Skeletal muscle satellite cell (primary cell): ENCODE data around the gene PYGM.
A peak's percentile ranks its signal among the peaks of the same experiment; 100 is the strongest.

Source experiments
- H3K27me3 ChIP-seq: 2 replicates; pipeline ENCODE4 v1.7.0; 2013; ENCODE audit warnings: low read length; ENCODE audit not compliant: control insufficient read depth, insufficient read depth
- H3K36me3 ChIP-seq: 2 replicates; pipeline ENCODE4 v1.7.0; 2013; ENCODE audit warnings: mild to moderate bottlenecking, control low read depth, low read length; ENCODE audit not compliant: insufficient read depth
- H3K4me1 ChIP-seq: 2 replicates; pipeline ENCODE4 v1.7.0; 2013; ENCODE audit warnings: low read length; ENCODE audit not compliant: control insufficient read depth, insufficient read depth
- H3K4me2 ChIP-seq: 2 replicates; pipeline ENCODE4 v1.7.0; 2013; ENCODE audit warnings: mild to moderate bottlenecking, low read length
- H3K4me3 ChIP-seq: 2 replicates; pipeline ENCODE4 v1.7.0; 2013; ENCODE audit warnings: low read length
- H3K9ac ChIP-seq: 2 replicates; pipeline ENCODE4 v1.7.0; 2013; ENCODE audit warnings: mild to moderate bottlenecking, low read depth, low read length, moderate library complexity
- H3K9me3 ChIP-seq: replicated peaks from 2 replicates; pipeline ENCODE4 v1.7.0; 2013; ENCODE audit warnings: mild to moderate bottlenecking, control low read depth, low read length

The PYGM gene

DNA sequence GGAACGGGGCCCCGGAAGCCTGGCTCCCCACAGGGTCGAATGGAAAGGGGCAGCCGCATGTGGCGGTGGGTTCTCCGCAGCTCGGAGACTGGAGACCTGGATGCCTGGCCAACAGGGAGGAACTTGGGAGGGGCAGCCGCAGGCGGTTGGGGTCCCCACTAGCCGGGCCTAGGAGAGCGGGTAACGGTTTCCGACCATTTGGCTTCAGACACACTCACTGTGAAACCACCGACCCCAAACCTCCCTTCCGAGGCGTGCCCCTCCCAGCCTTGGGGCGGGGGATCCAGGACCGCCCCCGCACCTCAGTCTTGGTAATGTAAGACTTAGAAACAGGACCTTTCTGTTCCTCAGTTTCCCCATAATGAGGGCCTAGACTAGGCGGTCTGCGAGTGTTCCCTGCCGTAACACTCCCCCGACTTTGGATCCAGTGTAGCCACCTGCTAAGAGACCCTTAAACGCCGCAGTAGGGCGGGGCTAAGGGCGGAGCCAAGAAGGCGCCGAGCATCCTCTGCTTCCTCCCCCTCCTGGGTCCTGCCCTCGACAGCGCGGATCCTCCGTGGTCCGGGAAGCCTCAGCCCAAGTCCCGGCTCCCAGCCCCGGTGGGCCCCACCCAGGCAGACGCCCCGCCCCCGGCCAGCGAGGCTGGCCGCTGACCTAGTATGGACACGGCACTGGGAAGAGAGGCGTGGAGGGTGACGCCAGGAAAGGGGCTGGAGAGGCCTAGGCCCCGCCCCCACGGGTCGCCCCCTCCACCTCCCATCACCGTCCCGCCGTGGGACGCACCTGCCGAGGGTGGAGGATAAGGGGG is 14.0 kb downstream of the PYGM start:
- no peaks in the 10 kb centered on the region for H3K36me3 ChIP-seq
- H3K9ac ChIP-seq: no peak overlapping the region
- peaks cover 35% of the 10 kb centered on the region for H3K27me3 ChIP-seq
- peak overlapping the region; percentile 32 for H3K4me3 ChIP-seq
- H3K9me3 ChIP-seq: no peaks in the 10 kb centered on the region
- peak overlapping the region; percentile 74 for H3K4me2 ChIP-seq
- peaks cover 31% of the 10 kb centered on the region for H3K4me1 ChIP-seq

DNA sequence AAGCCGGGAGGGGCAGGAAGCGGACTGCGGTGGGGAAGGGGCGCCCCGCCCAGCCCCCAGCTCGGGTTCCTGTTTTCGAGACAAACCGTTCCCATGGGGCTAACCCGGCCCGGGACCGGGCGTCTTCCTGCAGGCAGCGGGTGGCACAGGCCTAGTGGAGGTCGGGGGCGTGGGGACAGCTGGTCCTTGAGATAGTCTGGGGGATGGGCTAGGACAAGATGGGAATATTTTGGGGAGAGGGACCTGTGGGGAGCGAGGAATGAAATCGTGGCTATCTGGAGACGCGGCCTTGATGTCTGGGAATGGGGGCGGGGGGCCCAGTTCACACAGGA is 14.6 kb downstream of the PYGM start:
- Histone ChIP-seq H3K36me3 (no peaks in the 10 kb centered on the region), H3K4me1 (peaks cover 31% of the 10 kb centered on the region), H3K27me3 (peaks cover 40% of the 10 kb centered on the region), H3K9me3 (no peaks in the 10 kb centered on the region), H3K4me2 (peak overlapping the region; percentile 74), H3K9ac (no peak overlapping the region), H3K4me3 (peak overlapping the region; percentile 32)

DNA sequence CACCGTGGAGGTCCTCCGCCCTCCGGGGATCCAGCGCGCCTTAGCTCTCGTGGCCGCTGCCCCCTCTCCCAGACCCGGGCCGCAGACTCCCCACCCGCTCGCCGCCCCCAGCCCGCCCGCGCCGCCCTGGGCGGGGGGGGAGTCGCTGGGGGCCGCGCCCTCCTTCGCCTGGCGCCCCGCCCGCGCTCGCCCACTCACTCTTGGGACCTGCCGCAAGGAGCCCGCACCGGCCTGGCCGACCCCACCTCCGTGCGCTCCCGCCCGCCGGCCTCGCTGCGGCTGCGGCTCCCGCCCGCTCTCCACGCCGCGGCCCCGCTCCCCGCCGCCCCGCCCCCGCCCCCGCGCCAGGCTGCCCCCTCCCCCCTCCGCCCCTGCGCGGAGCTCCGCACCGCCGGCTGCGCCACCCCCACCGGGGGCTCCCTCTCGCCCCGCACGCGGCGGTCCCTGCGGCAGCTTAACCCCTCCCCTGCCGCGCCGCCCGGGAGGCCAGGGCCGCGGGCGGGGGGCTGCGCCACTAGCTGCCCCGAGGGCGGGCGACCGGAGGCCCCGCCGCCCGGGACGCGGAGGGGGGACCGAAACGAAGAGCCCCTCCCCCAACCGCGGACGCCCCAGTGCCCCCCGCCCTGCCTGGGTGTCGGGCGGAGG is 15.1 kb downstream of the PYGM start:
- peaks cover 43% of the 10 kb centered on the region for H3K27me3 ChIP-seq
- H3K36me3 ChIP-seq: no peaks in the 10 kb centered on the region
- peak overlapping the region; percentile 74 for H3K4me2 ChIP-seq
- no peaks in the 10 kb centered on the region for H3K9me3 ChIP-seq
- H3K4me3 ChIP-seq: peak overlapping the region; percentile 32
- peaks cover 31% of the 10 kb centered on the region for H3K4me1 ChIP-seq
- no peak overlapping the region for H3K9ac ChIP-seq

DNA sequence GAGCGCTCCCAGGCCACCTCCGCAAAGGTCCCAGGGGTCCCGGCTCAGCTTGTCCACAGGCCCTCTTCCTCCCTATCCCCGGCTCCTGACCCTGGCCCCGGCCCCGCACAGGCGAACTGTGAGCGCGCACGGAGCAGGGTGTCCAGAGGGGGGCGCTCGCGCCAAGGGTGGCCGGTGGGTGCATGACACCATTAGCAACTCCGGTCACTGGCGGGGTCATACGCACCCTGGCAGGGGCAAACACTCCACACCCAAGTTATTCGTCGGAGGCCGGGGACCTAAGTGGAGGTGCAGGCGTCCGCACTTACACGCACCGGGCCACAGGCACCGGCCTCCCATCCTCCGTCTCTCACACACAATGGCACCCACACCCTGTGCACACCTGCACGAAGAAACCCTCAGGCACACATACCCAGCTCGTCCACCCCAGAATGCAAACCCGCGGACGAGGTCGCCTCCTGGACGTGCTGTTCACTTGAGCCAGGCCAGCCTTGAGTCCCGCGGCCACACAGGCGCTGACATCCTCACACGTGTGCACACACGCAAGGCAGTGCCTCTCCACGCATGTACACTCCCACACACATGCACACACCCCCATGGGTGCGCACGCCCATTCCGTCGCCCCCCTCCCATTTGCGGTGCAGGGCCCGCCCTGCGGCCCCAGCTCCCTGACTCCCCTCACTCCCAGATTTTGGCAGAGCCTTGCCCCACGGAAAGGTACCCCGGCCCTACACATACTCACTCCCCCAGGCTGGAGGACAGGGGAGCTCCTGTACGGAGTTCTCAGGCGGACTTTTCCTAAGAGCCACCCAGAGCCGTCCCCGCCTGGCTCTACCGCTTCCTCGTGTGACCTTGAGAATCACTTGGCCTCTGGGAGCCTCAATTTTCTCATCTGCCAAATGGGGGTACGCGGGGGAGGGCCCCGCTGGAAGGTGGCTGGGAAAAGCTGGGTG is 15.9 kb downstream of the PYGM start, which contains the start of gene RASGRP2:
RASGRP2 (minus strand) TSS at position 552 of the 953 bp plus-strand sequence. CDS start 1,276 bp downstream, outside the sequence.
- Histone ChIP-seq H3K9ac (no peak within 1 kb of the TSS), H3K9me3 (no peaks in the 10 kb centered on the region), H3K4me3 (peak within 1 kb of the TSS; percentile 61), H3K27me3 (peaks cover 43% of the 10 kb centered on the region), H3K36me3 (no peaks in the 10 kb centered on the region), H3K4me1 (peaks cover 31% of the 10 kb centered on the region), H3K4me2 (peak within 1 kb of the TSS; percentile 89)

DNA sequence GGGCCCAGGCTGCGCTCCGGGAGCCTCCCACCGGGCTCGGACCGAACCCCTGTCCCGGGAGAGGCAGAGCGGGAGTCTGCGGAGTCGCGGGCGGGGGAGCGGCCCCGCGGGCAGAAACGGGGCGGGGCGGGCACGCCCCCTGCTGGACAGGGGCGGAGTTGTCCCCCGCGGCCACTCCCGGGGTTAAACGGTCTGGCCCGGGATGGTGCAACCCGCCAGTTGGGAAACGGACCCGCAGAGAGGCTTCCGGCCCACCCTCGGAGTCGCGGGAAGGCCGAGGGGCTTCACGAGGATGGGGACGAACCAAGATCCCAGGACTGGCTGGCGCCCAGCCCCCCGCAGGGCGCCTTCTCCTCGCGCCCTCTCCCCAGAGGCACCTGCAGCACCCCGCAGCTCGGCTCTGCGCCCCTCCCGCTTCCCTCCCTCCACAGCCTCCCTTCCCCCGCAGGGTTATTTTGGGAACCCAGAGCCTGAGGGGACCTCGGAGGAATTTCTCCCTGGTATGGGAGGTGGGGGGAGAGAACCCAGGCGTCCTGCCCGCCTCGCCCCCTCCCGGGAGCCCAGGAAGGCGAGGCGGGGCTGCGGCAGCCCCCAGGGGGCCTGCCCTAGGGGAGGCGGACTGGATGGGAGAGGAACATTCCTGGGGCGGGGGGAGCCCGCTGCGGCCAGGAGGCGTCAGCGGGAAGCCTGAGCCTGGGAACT is 16.7 kb downstream of the PYGM start:
- Histone ChIP-seq H3K4me1 (peaks cover 31% of the 10 kb centered on the region), H3K27me3 (peaks cover 46% of the 10 kb centered on the region), H3K9ac (no peak overlapping the region)

DNA sequence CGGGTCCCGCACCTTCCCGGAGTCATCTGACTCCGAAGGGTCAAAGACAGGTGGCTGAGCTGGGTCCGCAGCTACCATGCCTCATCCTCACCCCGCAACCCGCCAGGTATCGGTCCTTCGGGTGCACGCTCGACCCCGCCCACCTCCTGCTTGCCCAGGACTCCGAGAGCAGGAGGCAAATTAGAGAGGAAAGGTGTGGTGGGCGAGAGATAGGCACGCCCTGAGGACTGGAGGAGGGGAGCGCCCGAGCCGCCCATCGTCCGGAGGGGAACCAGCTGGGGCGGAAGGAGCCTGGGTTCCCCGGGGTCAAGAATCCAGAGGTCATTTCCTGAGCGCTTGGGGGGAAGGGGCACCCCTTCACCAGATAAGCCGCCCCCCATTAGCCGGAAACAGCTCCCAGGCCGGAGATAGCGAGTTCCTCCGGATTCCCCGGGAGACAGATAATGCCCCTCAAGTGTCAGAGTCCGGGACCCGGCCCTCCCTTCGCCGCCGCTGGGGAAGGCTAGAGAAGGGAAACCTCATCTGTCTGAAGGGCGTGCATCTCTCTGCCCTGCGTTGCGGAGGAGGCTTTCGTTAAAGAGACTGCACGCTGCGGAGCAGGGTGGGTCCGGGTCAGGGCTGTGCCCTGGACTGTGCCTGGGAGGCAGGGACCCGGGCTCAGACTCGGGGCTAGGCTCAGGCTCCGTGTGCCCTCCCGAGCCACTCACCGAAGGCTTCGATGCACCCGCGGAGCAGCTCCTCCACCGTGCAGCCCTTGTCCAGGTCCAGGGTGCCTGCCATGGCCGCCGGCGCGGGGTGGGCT is 17.5 kb downstream of the PYGM start:
- H3K4me3 ChIP-seq: peak overlapping the region; percentile 61
- no peak overlapping the region for H3K9ac ChIP-seq
- H3K9me3 ChIP-seq: no peaks in the 10 kb centered on the region
- peak overlapping the region; percentile 89 for H3K4me2 ChIP-seq
- no peaks in the 10 kb centered on the region for H3K36me3 ChIP-seq
- peaks cover 46% of the 10 kb centered on the region for H3K27me3 ChIP-seq
- H3K4me1 ChIP-seq: peaks cover 31% of the 10 kb centered on the region

More for the DNA sequence above, 16.7 kb downstream of the PYGM start:
- H3K4me2 ChIP-seq: peak overlapping the region; percentile 89
- H3K4me3 ChIP-seq: peak overlapping the region; percentile 61
- H3K36me3 ChIP-seq: no peaks in the 10 kb centered on the region
- H3K9me3 ChIP-seq: no peaks in the 10 kb centered on the region

DNA sequence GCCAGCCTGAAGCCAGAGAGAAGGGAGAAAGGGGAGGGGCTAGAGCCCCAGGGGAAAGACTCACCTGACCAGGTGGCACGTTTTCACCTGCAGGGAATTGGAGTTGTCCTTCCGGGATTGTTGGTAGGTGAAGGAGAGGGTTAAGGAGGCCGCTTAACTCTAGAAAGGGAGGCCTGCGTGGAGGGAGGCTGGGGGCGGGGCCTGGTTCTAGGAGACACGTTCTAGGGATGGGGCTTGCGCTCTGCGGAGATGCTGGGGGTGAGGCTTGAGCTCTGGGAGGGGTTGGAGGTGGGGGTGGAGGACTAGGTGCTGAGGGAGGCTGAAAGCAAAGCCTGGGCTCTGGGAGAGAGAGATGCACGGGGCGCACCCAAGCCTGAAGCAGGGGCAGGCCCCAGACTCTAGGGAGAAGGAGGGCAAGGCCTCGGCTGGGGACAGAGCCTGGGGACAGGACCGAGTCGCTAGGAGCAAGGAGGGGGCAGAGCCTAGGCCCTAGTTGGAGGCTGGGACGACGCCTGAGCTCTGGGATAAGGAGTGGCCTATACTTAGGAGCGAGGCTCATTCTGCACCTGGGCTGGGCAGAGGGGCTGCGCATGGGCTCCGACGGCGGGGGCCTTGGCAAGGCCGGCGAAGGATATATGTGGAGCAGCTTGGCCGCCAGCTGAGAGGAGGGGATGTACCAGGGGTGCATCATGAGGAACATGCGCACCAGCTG is 18.2 kb downstream of the PYGM start:
- Histone ChIP-seq H3K4me3 (no peak overlapping the region), H3K4me1 (peaks cover 31% of the 10 kb centered on the region), H3K4me2 (no peak overlapping the region), H3K36me3 (no peaks in the 10 kb centered on the region), H3K27me3 (peaks cover 46% of the 10 kb centered on the region), H3K9ac (no peak overlapping the region), H3K9me3 (no peaks in the 10 kb centered on the region)

DNA sequence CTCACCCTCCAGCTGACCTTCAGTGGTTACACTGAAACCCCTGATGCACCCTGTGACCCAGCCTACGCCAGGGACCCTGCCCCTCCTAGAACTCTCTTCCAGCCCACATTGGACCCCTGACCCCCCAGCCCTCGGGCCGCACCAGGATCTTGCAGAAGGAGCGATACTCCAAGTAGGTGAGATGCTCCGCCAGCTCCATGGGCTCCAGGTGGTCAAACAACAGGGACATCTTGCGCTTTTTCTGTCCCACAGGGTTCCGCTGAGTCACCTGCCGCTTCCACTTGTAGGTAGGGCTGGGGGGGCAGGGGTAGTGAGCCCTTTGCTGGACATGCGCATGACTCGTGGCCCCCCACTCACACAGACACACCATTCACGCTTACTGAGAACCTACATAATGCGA is 19.9 kb downstream of the PYGM start:
- no peak overlapping the region for H3K4me2 ChIP-seq
- H3K4me1 ChIP-seq: peaks cover 20% of the 10 kb centered on the region
- H3K27me3 ChIP-seq: peaks cover 55% of the 10 kb centered on the region
- H3K9ac ChIP-seq: no peak overlapping the region
- no peak overlapping the region for H3K4me3 ChIP-seq
- H3K9me3 ChIP-seq: no peaks in the 10 kb centered on the region
- H3K36me3 ChIP-seq: no peaks in the 10 kb centered on the region

DNA sequence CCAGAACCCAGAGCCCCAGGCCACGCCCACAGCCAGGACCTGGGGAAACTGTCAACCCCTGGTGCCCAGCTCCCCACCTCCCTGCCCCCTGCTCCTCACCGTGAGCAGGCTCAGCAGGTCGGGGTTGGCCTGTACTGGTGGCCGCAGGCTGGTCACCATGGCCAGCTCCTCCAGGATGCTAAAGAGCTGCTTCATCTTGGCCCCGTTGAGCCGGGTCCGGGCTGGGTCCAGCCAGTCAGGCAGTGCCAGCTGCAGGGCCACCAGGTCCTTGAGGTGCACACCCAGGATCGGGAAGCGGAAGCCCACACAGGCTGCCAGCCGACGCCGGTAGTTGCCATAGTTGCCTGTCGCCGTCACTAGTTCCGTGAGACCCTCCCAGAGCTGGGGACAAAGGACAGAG is 23.1 kb downstream of the PYGM start:
- H3K27me3 ChIP-seq: peaks cover 40% of the 10 kb centered on the region
- no peaks in the 10 kb centered on the region for H3K4me1 ChIP-seq
- H3K4me3 ChIP-seq: no peak overlapping the region
- H3K36me3 ChIP-seq: no peaks in the 10 kb centered on the region
- H3K9ac ChIP-seq: no peak overlapping the region
- no peaks in the 10 kb centered on the region for H3K9me3 ChIP-seq
- no peak overlapping the region for H3K4me2 ChIP-seq

DNA sequence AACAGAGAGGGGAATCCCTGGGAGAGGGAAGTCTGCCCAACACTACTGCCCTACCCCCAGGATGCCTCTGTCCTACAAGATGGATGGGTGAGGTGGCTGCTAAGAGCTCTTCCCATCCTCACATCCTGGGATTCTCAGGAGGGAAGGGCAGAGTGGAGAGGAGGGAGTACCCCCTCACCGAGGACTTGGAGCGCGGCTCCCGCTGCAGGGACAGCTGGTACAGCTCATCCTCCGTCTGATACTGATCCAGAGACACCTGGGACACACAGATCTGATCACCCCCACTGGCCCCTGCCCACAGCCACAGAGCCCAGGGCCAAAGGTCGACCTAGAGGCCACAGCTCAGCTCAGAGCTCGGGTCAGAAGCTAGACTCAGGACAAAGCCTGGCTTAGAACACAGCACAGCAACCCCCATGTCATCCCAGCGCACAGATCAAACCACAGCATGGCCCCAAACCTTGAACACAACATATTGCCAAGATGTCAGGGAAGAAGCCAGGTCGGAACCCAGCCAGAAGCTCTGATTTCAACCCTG is 24.0 kb downstream of the PYGM start:
- Histone ChIP-seq H3K9ac (no peak overlapping the region), H3K36me3 (no peaks in the 10 kb centered on the region)

More for the DNA sequence above, 24.0 kb downstream of the PYGM start:
- H3K4me1 ChIP-seq: no peaks in the 10 kb centered on the region
- no peaks in the 10 kb centered on the region for H3K9me3 ChIP-seq
- no peak overlapping the region for H3K4me3 ChIP-seq
- no peak overlapping the region for H3K4me2 ChIP-seq
- H3K27me3 ChIP-seq: peaks cover 43% of the 10 kb centered on the region
